ENCODE results near the gene ZNF629. TPM values are rescaled to one million over a fixed set of nuclear protein-coding genes. Genes with fewer than 3 reads are reported as not detected.

The ZNF629 gene
- polyA plus RNA-seq, 2 of the 4 experiments (the other 2 are of a cell fraction): 5.9 to 13.6 TPM

- POLR2A ChIA-PET: interaction anchor here (0.6 to 1.6 kb wide), 6 partner anchors 11 to 88 kb away, joined by 3 to 66 read pairs (median 4); a partner anchor contains a TSS
- CTCF ChIA-PET: interaction anchor here (0.6 to 4.8 kb wide), 6 partner anchors 11 to 156 kb away, joined by 3 to 34 read pairs (median 5); no protein-coding TSS in a partner anchor
These were observed 680 bp downstream of the ZNF629 start for GRCh38 chr16:30786115-30786935.

DNA sequence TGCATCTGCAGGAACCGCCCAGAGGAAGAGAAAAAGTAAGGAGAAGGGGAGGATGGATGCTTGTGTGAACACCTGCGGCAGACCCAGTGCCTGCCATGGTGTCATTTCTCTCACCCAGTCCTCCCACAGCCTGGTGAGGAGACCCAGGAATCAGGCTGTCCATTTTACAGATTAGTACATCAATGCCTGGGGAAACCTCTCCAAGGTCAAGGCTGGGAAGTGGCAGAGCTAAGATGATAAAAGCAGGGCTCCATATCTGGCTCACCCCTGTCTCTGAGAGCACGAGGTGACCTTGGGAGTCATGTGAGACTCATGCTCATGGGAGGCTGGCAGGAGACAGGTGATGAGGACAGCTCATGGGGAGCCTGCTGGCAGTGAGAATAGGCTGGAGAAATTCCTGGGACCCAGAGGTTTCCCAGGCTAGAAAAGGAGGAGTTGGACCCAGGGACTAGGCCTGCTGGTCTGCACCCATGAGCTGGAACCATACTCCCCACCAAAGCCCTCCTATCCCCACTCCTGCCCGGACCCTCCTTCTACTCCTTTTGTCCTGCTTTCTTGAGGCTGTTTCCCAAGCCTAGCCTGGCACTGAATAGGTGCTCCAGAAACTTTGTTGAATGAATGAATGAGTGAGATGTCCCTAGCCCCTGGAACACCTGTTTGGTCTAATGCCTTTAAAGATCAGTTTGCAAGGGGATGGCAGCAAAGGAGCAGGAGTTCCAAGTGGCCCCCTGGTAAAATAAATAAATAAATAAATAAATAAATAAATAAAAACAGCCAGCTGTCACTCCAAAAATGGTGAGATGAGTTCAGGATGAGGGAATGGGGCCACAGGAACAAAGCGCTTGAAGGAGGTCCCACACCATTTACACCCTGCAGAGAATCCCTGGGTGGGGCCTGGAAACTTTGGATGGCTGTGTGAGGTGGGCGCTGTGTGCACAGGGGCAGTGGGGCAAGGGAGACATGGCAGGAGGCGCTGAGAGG, 1.6 kb downstream of the ZNF629 start:
- FAIRE-seq: no peak
- TF ChIP-seq ESRRA (IDR thresholded peaks at IDR 0.05; ENCODE audit: borderline replicate concordance, low read length) (0 out of 2 replicates have a peak, but pooled peaks have one; percentile 45), ZC3H11A (IDR thresholded peaks at IDR 0.05) (peak; percentile 83), FOXS1 (CRISPR knock-in tag; IDR thresholded peaks at IDR 0.05) (no peak)
- H3K4me3 ChIP-seq: peak overlapping the region; percentile 98
- no peak for ATAC-seq
- no peak for DNase-seq (ENCODE audit: low read depth in 1 of 2, low spot score in 1 of 2)
- POLR2A ChIA-PET: interaction anchor here (1.4 kb wide), 1 partner anchor 20 kb away, joined by 8 read pairs; no protein-coding TSS in a partner anchor
- H3K9me3 ChIP-seq: no peaks in the 10 kb centered on the region
- 79% methylated on average over 7 of the region's 7 CpGs for WGBS (ENCODE audit: missing lambda C conversion rate)
- H3K4me1 ChIP-seq: peaks cover 17% of the 10 kb centered on the region
- CTCF ChIA-PET: interaction anchor here (0.6 to 4.8 kb wide), 5 partner anchors 17 to 156 kb away, joined by 3 to 34 read pairs (median 3); no protein-coding TSS in a partner anchor
- H3K4me2 ChIP-seq: peak overlapping the region; percentile 96
- peak overlapping the region; percentile 97 to 99; a peak in 5 of 6 replicates for H3K27ac ChIP-seq

More at GRCh38 chr16:30786115-30786935, 680 bp downstream of the ZNF629 start:
- WGBS (ENCODE audit: missing lambda C conversion rate): 20% methylated on average over 19 of the region's 57 CpGs
- Histone ChIP-seq H3K4me2 (peak overlapping the region; percentile 96), H3K9me3 (no peaks in the 10 kb centered on the region), H3K27ac (peak overlapping the region; percentile 97 to 99), H3K4me1 (peaks cover 17% of the 10 kb centered on the region), H3K4me3 (peak overlapping the region; percentile 98)
- DNase-seq (ENCODE audit: low read depth in 1 of 2, low spot score in 1 of 2) (peak; percentile 61 to 68), FAIRE-seq (no peak), ATAC-seq (peak; percentile 86 to 87)
- TF ChIP-seq CHD2 (IDR thresholded peaks at IDR 0.05; ENCODE audit: low read length, partially characterized antibody) (peak; percentile 76), USF2 (IDR thresholded peaks at IDR 0.05) (no peak), MAX (IDR thresholded peaks at IDR 0.05) (peak; percentile 48; the same call in 1 of the 2 replicates)
- TF ChIP-seq, protein P1, sequence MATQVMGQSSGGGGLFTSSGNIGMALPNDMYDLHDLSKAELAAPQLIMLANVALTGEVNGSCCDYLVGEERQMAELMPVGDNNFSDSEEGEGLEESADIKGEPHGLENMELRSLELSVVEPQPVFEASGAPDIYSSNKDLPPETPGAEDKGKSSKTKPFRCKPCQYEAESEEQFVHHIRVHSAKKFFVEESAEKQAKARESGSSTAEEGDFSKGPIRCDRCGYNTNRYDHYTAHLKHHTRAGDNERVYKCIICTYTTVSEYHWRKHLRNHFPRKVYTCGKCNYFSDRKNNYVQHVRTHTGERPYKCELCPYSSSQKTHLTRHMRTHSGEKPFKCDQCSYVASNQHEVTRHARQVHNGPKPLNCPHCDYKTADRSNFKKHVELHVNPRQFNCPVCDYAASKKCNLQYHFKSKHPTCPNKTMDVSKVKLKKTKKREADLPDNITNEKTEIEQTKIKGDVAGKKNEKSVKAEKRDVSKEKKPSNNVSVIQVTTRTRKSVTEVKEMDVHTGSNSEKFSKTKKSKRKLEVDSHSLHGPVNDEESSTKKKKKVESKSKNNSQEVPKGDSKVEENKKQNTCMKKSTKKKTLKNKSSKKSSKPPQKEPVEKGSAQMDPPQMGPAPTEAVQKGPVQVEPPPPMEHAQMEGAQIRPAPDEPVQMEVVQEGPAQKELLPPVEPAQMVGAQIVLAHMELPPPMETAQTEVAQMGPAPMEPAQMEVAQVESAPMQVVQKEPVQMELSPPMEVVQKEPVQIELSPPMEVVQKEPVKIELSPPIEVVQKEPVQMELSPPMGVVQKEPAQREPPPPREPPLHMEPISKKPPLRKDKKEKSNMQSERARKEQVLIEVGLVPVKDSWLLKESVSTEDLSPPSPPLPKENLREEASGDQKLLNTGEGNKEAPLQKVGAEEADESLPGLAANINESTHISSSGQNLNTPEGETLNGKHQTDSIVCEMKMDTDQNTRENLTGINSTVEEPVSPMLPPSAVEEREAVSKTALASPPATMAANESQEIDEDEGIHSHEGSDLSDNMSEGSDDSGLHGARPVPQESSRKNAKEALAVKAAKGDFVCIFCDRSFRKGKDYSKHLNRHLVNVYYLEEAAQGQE (IDR thresholded peaks at IDR 0.05): peak; percentile 63

DNA sequence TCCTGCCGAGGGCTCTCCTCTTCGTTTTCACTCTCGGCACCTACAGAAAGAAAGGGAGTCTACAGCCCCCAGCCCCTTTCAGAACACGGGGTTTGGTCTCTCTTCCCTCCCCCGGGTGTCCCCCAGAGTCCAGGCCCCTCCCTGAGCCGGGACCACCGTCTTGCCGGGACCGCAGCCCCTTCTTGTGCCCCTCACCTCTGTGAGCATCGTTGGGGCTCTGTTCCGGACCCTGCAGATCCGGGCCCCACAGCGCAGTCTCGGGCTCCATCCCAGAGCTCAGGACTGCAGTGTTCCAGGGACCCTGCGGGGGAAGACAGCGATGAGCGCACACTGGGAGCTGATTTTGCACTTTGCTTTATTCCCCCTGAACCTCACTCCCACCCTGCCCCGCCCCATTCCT, 2.8 kb downstream of the ZNF629 start:
- no peak for FAIRE-seq
- 90% methylated on average over 14 of the region's 18 CpGs for WGBS (ENCODE audit: missing lambda C conversion rate)

More for the DNA sequence above, 2.8 kb downstream of the ZNF629 start:
- DNase-seq (ENCODE audit: low read depth in 1 of 2, low spot score in 1 of 2) (no peak), ATAC-seq (no peak)
- ChIA-PET CTCF (interaction anchor here (1.2 to 4.8 kb wide), 3 partner anchors 29 to 157 kb away, joined by 3 to 34 read pairs (median 3); no protein-coding TSS in a partner anchor), POLR2A (no interaction called here)
- TF ChIP-seq EHF (CRISPR knock-in tag; IDR thresholded peaks at IDR 0.05): no peak
- no peak for TF ChIP-seq MYC (IDR thresholded peaks at IDR 0.05; ENCODE audit: borderline replicate concordance, low read length)
- TF ChIP-seq ZSCAN20 (CRISPR knock-in tag; IDR thresholded peaks at IDR 0.05): no peak
- no peak for TF ChIP-seq CBX2 (IDR thresholded peaks at IDR 0.05; ENCODE audit: borderline replicate concordance, low read depth)
- TF ChIP-seq PHF8 (IDR thresholded peaks at IDR 0.05; ENCODE audit: borderline replicate concordance, low read depth): no peak
- H3K4me1 ChIP-seq: peaks cover 17% of the 10 kb centered on the region
- H3K4me2 ChIP-seq: no peak overlapping the region
- H3K27ac ChIP-seq: no peak overlapping the region
- no peak overlapping the region for H3K4me3 ChIP-seq
- no peaks in the 10 kb centered on the region for H3K9me3 ChIP-seq
